Right ventricle myocardium inferior (tissue), 1 donor: ENCODE measurements around the gene FAM83C. TPM values are rescaled to one million over a fixed set of nuclear protein-coding genes. Genes with fewer than 3 reads are reported as not detected.
"Not testable (repeated sequence)": the region's sequence is repeated elsewhere in the genome, so short reads cannot be mapped to it uniquely, and the experiment has no call there.

Experiments
- ATAC-seq: fragments of 200-7000 bp; cut with Tn5 transposase; one replicate; pipeline ENCODE4 v1.9.1; 2020; ENCODE audit warnings: mild to moderate bottlenecking, moderate library complexity
- DNase-seq: peaks from one replicate; pipeline ENCODE4 v3.0.0; 2021; ENCODE audit errors: missing footprints
- intact Hi-C: fragments of 100-400 bp; cut with DNase I; formaldehyde crosslinking; loops from one replicate; pipeline ENCODE4 v1.11.0; 2022
- total RNA-seq: library from RNA; stranded (reverse); fragmentation: NEBNext Ultra II Directional; extraction: Animal tissue kit (Norgen Biotek cat#: 25700); gene quantifications from one replicate; pipeline ENCODE4 v1.2.1, GENCODE V29; 2021
- donor health status: DM: no; HTN: yes; CAD: no; lungs with severe emphysema.

The FAM83C gene
- total RNA-seq, 1 donor from 2014 or later, result not detected

- intact Hi-C loops, result loop anchor here (5.0 to 10.0 kb wide), 3 partner anchors 127 to 440 kb away; partner anchors contain the start of genes EDEM2, GSS and MYH7B
- ATAC-seq (no peak), DNase-seq (no peak)
Observed at GRCh38 chr20:35274172-35275092, 17.8 kb downstream of the FAM83C start.

GRCh38 chr20:35273449-35274171 lies 18.6 kb downstream of the FAM83C start:
- intact Hi-C loops, result loop anchor here (10.0 kb wide), 2 partner anchors 319 to 439 kb away; partner anchors contain the start of genes GSS and MYH7B
- DNase-seq (no peak), ATAC-seq (no peak)

- no peak for ATAC-seq
Observed at GRCh38 chr20:35271904-35272303, 20.3 kb downstream of the FAM83C start.

GRCh38 chr20:35271073-35271882 lies 20.9 kb downstream of the FAM83C start:
- ATAC-seq (no peak), DNase-seq (no peak)
- intact Hi-C loops, result loop anchor here (10.0 kb wide), 2 partner anchors 316 to 436 kb away; partner anchors contain the start of genes GSS and MYH7B

More at GRCh38 chr20:35271904-35272303, 20.3 kb downstream of the FAM83C start:
- DNase-seq, result no peak
- intact Hi-C loops, result loop anchor here (10.0 kb wide), 2 partner anchors 317 to 437 kb away; partner anchors contain the start of genes GSS and MYH7B

- ATAC-seq (no peak), DNase-seq (no peak)
- intact Hi-C loops, result loop anchor here (10.0 kb wide), 2 partner anchors 315 to 435 kb away; partner anchors contain the start of genes GSS and MYH7B
Observed at GRCh38 chr20:35270021-35270902, 22.0 kb downstream of the FAM83C start.

GRCh38 chr20:35269055-35269781 lies 23.0 kb downstream of the FAM83C start:
- intact Hi-C loops, result no loop called here
- ATAC-seq, result peak; percentile 61
- no peak for DNase-seq

GRCh38 chr20:35267092-35267491 lies 25.1 kb downstream of the FAM83C start:
- no peak for DNase-seq
- no peak for ATAC-seq
- intact Hi-C loops, result no loop called here

GRCh38 chr20:35264755-35265154 lies 27.5 kb downstream of the FAM83C start:
- DNase-seq (no peak), ATAC-seq (no peak)
- intact Hi-C loops, result no loop called here

- ATAC-seq (peak; percentile 51), DNase-seq (no peak)
- intact Hi-C loops, result no loop called here
Observed at GRCh38 chr20:35263532-35264341, 28.5 kb downstream of the FAM83C start.

GRCh38 chr20:35262731-35263531 lies 29.3 kb downstream of the FAM83C start:
- intact Hi-C loops, DNase-seq: not testable (repeated sequence)
- peak; percentile 68 for ATAC-seq

- intact Hi-C loops, DNase-seq, ATAC-seq: not testable (repeated sequence)
Observed at GRCh38 chr20:35262321-35262720, 29.9 kb downstream of the FAM83C start.

GRCh38 chr20:35260426-35260825 lies 31.8 kb downstream of the FAM83C start:
- no peak for DNase-seq
- intact Hi-C loops, result no loop called here

GRCh38 chr20:35257175-35257909 lies 34.9 kb downstream of the FAM83C start:
- intact Hi-C loops, result no loop called here
- ATAC-seq (peak; percentile 28), DNase-seq (no peak)

More at GRCh38 chr20:35260426-35260825, 31.8 kb downstream of the FAM83C start:
- no peak for ATAC-seq

GRCh38 chr20:35254448-35254999 lies 37.7 kb downstream of the FAM83C start:
- ATAC-seq, result no peak
- intact Hi-C loops, result no loop called here
- no peak for DNase-seq
